ENCODE data around the gene SLC19A1.

DNA sequence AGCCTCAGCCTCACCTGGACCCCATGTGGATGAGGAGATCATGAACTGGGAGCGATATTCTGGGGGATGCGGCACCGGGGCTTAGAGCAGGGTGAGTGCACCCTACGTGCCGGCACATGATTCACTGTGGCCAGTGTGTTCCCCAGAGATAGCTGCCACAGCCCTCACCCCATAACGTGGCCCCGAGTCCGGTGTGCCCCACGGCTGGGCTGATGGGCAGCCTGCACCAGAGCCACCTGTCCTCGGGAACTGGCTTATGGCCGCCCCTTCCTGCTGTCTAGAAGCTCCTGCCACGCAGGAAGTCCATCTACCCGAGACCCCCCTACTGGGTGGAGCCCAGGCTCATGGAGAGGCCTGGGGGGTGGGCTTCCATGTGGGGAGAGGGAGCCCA, 39.1 kb upstream of the SLC19A1 start:
- TF ChIP-seq POLR2AphosphoS5 (IDR thresholded peaks at IDR 0.05; ENCODE audit: low read depth), result no peak
- TF ChIP-seq, protein P1, sequence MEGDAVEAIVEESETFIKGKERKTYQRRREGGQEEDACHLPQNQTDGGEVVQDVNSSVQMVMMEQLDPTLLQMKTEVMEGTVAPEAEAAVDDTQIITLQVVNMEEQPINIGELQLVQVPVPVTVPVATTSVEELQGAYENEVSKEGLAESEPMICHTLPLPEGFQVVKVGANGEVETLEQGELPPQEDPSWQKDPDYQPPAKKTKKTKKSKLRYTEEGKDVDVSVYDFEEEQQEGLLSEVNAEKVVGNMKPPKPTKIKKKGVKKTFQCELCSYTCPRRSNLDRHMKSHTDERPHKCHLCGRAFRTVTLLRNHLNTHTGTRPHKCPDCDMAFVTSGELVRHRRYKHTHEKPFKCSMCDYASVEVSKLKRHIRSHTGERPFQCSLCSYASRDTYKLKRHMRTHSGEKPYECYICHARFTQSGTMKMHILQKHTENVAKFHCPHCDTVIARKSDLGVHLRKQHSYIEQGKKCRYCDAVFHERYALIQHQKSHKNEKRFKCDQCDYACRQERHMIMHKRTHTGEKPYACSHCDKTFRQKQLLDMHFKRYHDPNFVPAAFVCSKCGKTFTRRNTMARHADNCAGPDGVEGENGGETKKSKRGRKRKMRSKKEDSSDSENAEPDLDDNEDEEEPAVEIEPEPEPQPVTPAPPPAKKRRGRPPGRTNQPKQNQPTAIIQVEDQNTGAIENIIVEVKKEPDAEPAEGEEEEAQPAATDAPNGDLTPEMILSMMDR (IDR thresholded peaks at IDR 0.05; ENCODE audit: insufficient read depth, low read length), result no peak

Data from HL-60 (cell line).